H1 (cell line): ENCODE data around the gene LGALSL. TPM values are rescaled to one million over a fixed set of nuclear protein-coding genes. Genes with fewer than 3 reads are reported as not detected.

Experiments
- CTCF ChIA-PET: fragments of 300-600 bp; sonication (Branson Sonifier 250); formaldehyde crosslinking; loops from one replicate; lab custom pipeline; 2021; ENCODE audit not compliant: partially characterized antibody; lab: Charles Lee
- POLR2A ChIA-PET: fragments of 300-600 bp; sonication (Branson Sonifier 250); formaldehyde crosslinking; loops from one replicate; lab custom pipeline; 2021; ENCODE audit warnings: inconsistent platforms; ENCODE audit not compliant: partially characterized antibody; lab: Charles Lee
- DNase-seq, 2 experiments: peaks; one replicate each; pipeline versions ENCODE4 v3.0.0 to v3.0.0-alpha.2; 2010 to 2022; ENCODE audit warnings: low spot score in 2 of 2, low read depth in 1 of 2, mixed read lengths in 1 of 2
- FAIRE-seq: peaks from 2 replicates; lab custom pipeline; 2011; peaks lifted over from hg19 to GRCh38; lab: Jason Lieb, UNC
- H2AFZ ChIP-seq: 2 replicates; pipeline ENCODE4 v1.8.1; 2012; ENCODE audit warnings: low read length, inconsistent platforms
- H2AK5ac ChIP-seq: 2 replicates; pipeline ENCODE4 v1.6.1; 2013; ENCODE audit warnings: low read depth, low read length
- H2BK120ac ChIP-seq: replicated peaks from 2 replicates; pipeline ENCODE3; 2013; ENCODE audit warnings: low read depth, low read length, inconsistent platforms
- H2BK12ac ChIP-seq: 2 replicates; pipeline ENCODE4 v1.6.1; 2013; ENCODE audit warnings: low read depth, low read length
- H2BK15ac ChIP-seq: 2 replicates; pipeline ENCODE4 v1.6.1; 2013; ENCODE audit warnings: low read length
- H2BK20ac ChIP-seq: 2 replicates; pipeline ENCODE4 v1.6.1; 2013; ENCODE audit warnings: low read length
- H2BK5ac ChIP-seq: 2 replicates; pipeline ENCODE4 v1.6.1; 2013; ENCODE audit warnings: low read depth, low read length
- H3K14ac ChIP-seq: 2 replicates; pipeline ENCODE4 v1.6.1; 2013; ENCODE audit warnings: inconsistent platforms; ENCODE audit not compliant: insufficient read length
- H3K18ac ChIP-seq: 2 replicates; pipeline ENCODE4 v1.6.1; 2013; ENCODE audit warnings: low read length; ENCODE audit errors: extremely low read depth
- H3K23ac ChIP-seq: 2 replicates; pipeline ENCODE4 v1.6.1; 2013; ENCODE audit warnings: inconsistent platforms; ENCODE audit not compliant: insufficient read length
- H3K23me2 ChIP-seq: 2 replicates; pipeline ENCODE4 v1.6.1; 2013; ENCODE audit warnings: low read depth, low read length
- H3K27ac ChIP-seq: 2 replicates; pipeline ENCODE4 v1.6.1; 2011; ENCODE audit warnings: low read depth, low read length, inconsistent platforms
- H3K27me3 ChIP-seq, 4 experiments: replicated peaks in 1 of 4; 1 replicate in 1 of 4; 2 replicates in 3 of 4; pipeline versions ENCODE4 v1.6.1 to v1.8.1; 2011 to 2013; ENCODE audit warnings: low read length in 3 of 4, mild to moderate bottlenecking in 3 of 4, inconsistent platforms in 2 of 4, mixed read lengths in 2 of 4, moderate library complexity in 1 of 4; ENCODE audit not compliant: control insufficient read depth in 3 of 4, insufficient read depth in 3 of 4; ENCODE audit errors: extremely low read depth in 1 of 4
- H3K36me3 ChIP-seq, 4 experiments: 2 replicates each; pipeline versions ENCODE4 v1.6.1 to v1.8.1; 2011 to 2013; ENCODE audit warnings: mild to moderate bottlenecking in 4 of 4, low read length in 3 of 4, moderate library complexity in 2 of 4, control low read depth in 1 of 4, inconsistent platforms in 1 of 4; ENCODE audit not compliant: insufficient read depth in 4 of 4, control insufficient read depth in 2 of 4
- H3K4ac ChIP-seq: replicated peaks from 2 replicates; pipeline ENCODE3; 2013; ENCODE audit warnings: low read length, low read depth, mixed read lengths, inconsistent platforms; ENCODE audit not compliant: insufficient read length
- H3K4me1 ChIP-seq, 4 experiments: replicated peaks in 1 of 4; 1 replicate in 1 of 4; 2 replicates in 3 of 4; pipeline versions ENCODE4 v1.6.1 to v1.8.1; 2011 to 2013; ENCODE audit warnings: low read length in 3 of 4, inconsistent platforms in 2 of 4, mixed read lengths in 1 of 4; ENCODE audit not compliant: insufficient read depth in 4 of 4, control insufficient read depth in 3 of 4
- H3K4me2 ChIP-seq, 2 experiments: 2 replicates each; pipeline versions ENCODE4 v1.6.1 to v1.8.1; 2011 to 2013; ENCODE audit warnings: low read depth in 2 of 2, low read length in 2 of 2, control low read depth in 1 of 2, inconsistent platforms in 1 of 2, mild to moderate bottlenecking in 1 of 2; ENCODE audit not compliant: insufficient read depth in 1 of 2
- H3K4me3 ChIP-seq, 4 experiments: fragments of 200-600, 300-600 bp in 1 of 4; sonication (generic), shearing (Covaris generic), sonication (Bioruptor Twin) in 1 of 4; 2 replicates each; pipeline versions ENCODE4 v1.5.1 to v1.8.1; 2011 to 2016; ENCODE audit warnings: low read length in 4 of 4, low read depth in 3 of 4, control low read depth in 2 of 4, inconsistent platforms in 2 of 4, mild to moderate bottlenecking in 2 of 4, mixed read lengths in 1 of 4, moderate library complexity in 1 of 4; ENCODE audit not compliant: insufficient read depth in 2 of 4; ENCODE audit errors: extremely low read depth in 1 of 4
- H3K56ac ChIP-seq: replicated peaks from 2 replicates; pipeline ENCODE3; 2013; ENCODE audit warnings: low read depth, mild to moderate bottlenecking, mixed read lengths, low read length, inconsistent platforms; ENCODE audit not compliant: insufficient read length
- H3K79me1 ChIP-seq: 2 replicates; pipeline ENCODE4 v1.6.1; 2013; ENCODE audit warnings: low read depth, low read length, control low read depth
- H3K79me2 ChIP-seq, 2 experiments: 2 replicates each; pipeline versions ENCODE4 v1.6.1 to v1.8.1; 2012 to 2013; ENCODE audit warnings: low read length in 2 of 2, mild to moderate bottlenecking in 2 of 2, inconsistent platforms in 1 of 2; ENCODE audit not compliant: insufficient read depth in 2 of 2, control insufficient read depth in 1 of 2
- H3K9ac ChIP-seq, 4 experiments: replicated peaks in 1 of 4; 1 replicate in 1 of 4; 2 replicates in 3 of 4; pipeline versions ENCODE4 v1.6.1 to v1.8.1; 2011 to 2013; ENCODE audit warnings: low read depth in 3 of 4, low read length in 3 of 4, control low read depth in 2 of 4, mild to moderate bottlenecking in 2 of 4, moderate library complexity in 2 of 4, inconsistent platforms in 1 of 4; ENCODE audit errors: extremely low read depth in 1 of 4
- H3K9me3 ChIP-seq, 2 experiments: 2 replicates each; pipeline versions ENCODE4 v1.6.1 to v1.8.1; 2012 to 2013; ENCODE audit warnings: mild to moderate bottlenecking in 2 of 2, moderate library complexity in 2 of 2, control low read depth in 1 of 2, inconsistent platforms in 1 of 2, low read depth in 1 of 2, low read length in 1 of 2, mixed read lengths in 1 of 2; ENCODE audit not compliant: insufficient read depth in 2 of 2
- H4K20me1 ChIP-seq, 2 experiments: replicated peaks in 1 of 2; 2 replicates each; pipeline versions ENCODE3 to v1.8.1; 2011 to 2013; ENCODE audit warnings: inconsistent platforms in 2 of 2, low read length in 2 of 2, mild to moderate bottlenecking in 1 of 2; ENCODE audit not compliant: insufficient read depth in 2 of 2, control insufficient read depth in 1 of 2
- H4K5ac ChIP-seq: 2 replicates; pipeline ENCODE4 v1.6.1; 2013; ENCODE audit warnings: low read length, low read depth, mixed read lengths, inconsistent platforms; ENCODE audit not compliant: insufficient read length
- H4K8ac ChIP-seq: 2 replicates; pipeline ENCODE4 v1.8.0; 2013; ENCODE audit warnings: mild to moderate bottlenecking, moderate library complexity, low read length, inconsistent platforms; ENCODE audit not compliant: insufficient read depth; ENCODE audit errors: extremely low read depth
- H4K91ac ChIP-seq: replicated peaks from 2 replicates; pipeline ENCODE3; 2013; ENCODE audit warnings: low read length, mixed read lengths, inconsistent platforms; ENCODE audit not compliant: insufficient read length
- ASH2L ChIP-seq: fragments of 200-600, 300-600 bp; sonication (generic); IDR thresholded peaks from one replicate; pipeline ENCODE4 v1.7.1; 2017; ENCODE audit warnings: low read length
- BCL11A ChIP-seq, 2 experiments: IDR thresholded peaks; one replicate each; pipeline ENCODE4 v1.6.1; 2011; ENCODE audit warnings: low read depth in 2 of 2, low read length in 2 of 2, mild to moderate bottlenecking in 2 of 2
- CBX8 ChIP-seq: fragments of 300-800, 300-1000 bp; sonication (generic); IDR thresholded peaks from 2 replicates; pipeline ENCODE4 v1.7.1; 2016; ENCODE audit warnings: low read depth, low read length, borderline replicate concordance
- CEBPB ChIP-seq: IDR thresholded peaks from 2 replicates; pipeline ENCODE4 v1.6.1; 2012; ENCODE audit warnings: low read depth, low read length
- CHD1 ChIP-seq: IDR thresholded peaks from 2 replicates; pipeline ENCODE4 v1.6.1; 2012; ENCODE audit warnings: low read depth, low read length, improper control_type of control experiment
- CREB1 ChIP-seq: IDR thresholded peaks from 2 replicates; pipeline ENCODE4 v1.6.1; 2012; ENCODE audit warnings: inconsistent platforms
- RAD21 ChIP-seq, 2 experiments: IDR thresholded peaks in 1 of 2; conservative IDR thresholded peaks in 1 of 2; 2 replicates each; pipeline ENCODE4 v1.6.1; 2011; ENCODE audit warnings: low read depth in 2 of 2, low read length in 2 of 2, improper control_type of control experiment in 1 of 2, inconsistent platforms in 1 of 2, mild to moderate bottlenecking in 1 of 2, moderate library complexity in 1 of 2
- RBBP5 ChIP-seq: IDR thresholded peaks from 2 replicates; pipeline ENCODE4 v1.7.1; 2012; ENCODE audit warnings: low read depth, mild to moderate bottlenecking, inconsistent platforms, low read length, moderate library complexity, borderline replicate concordance
- RFX5 ChIP-seq: IDR thresholded peaks from 2 replicates; pipeline ENCODE4 v1.6.1; 2011; ENCODE audit warnings: low read depth, low read length, improper control_type of control experiment, borderline replicate concordance
- RXRA ChIP-seq: IDR thresholded peaks from 2 replicates; pipeline ENCODE4 v1.6.1; 2011; ENCODE audit warnings: low read depth, mild to moderate bottlenecking, low read length, moderate library complexity; ENCODE audit not compliant: insufficient read depth
- SAP30 ChIP-seq: fragments of 300-600 bp; sonication (generic); IDR thresholded peaks from 2 replicates; pipeline ENCODE4 v1.7.1; 2012; ENCODE audit warnings: low read length, moderate library complexity, mild to moderate bottlenecking, inconsistent platforms; ENCODE audit not compliant: insufficient read depth, insufficient replicate concordance
- SIN3A ChIP-seq, 2 experiments: IDR thresholded peaks in 1 of 2; conservative IDR thresholded peaks in 1 of 2; 2 replicates each; pipeline ENCODE4 v1.6.1; 2011 to 2012; ENCODE audit warnings: low read length in 2 of 2, improper control_type of control experiment in 1 of 2, low read depth in 1 of 2, mild to moderate bottlenecking in 1 of 2
- SP2 ChIP-seq: IDR thresholded peaks from 2 replicates; pipeline ENCODE4 v1.6.1; 2012; ENCODE audit warnings: mild to moderate bottlenecking, low read length, inconsistent platforms
- TEAD4 ChIP-seq: IDR thresholded peaks from 2 replicates; pipeline ENCODE4 v1.6.1; 2012; ENCODE audit warnings: low read depth, low read length, inconsistent platforms, mixed read lengths
- WGBS, 2 experiments: shearing (Covaris generic) in 1 of 2; methylation state at CpG; one replicate each; pipeline versions ENCODE4 v1.1.6 to v1.1.7; 2013 to 2015; ENCODE audit warnings: low lambda C conversion rate in 2 of 2, mixed read lengths in 2 of 2, inconsistent platforms in 1 of 2, low coverage in 1 of 2, missing lambda C conversion rate in 1 of 2; ENCODE audit not compliant: insufficient replicate concordance in 2 of 2, insufficient coverage in 1 of 2, insufficient read length in 1 of 2; ENCODE audit errors: extremely low coverage in 1 of 2, missing lambda C conversion rate in 1 of 2; 5-methylcytosine and 5-hydroxymethylcytosine counted together
- polyA plus RNA-seq, 7 experiments: library from polyadenylated mRNA; depleted of rRNA in 3 of 7; stranded (reverse) in 5 of 7; unstranded in 2 of 7; fragments of >200 nt in 5 of 7; fragments of 200-250 nt in 2 of 7; gene quantifications; 1 replicate in 5 of 7; 2 replicates in 1 of 7; 4 replicates in 1 of 7; pipeline versions ENCODE4 v1.2.1 to v1.2.3, GENCODE V29; 2011 to 2013; ENCODE audit warnings: missing spikeins in 2 of 7, mixed read lengths in 2 of 7
- total RNA-seq: library from RNA; stranded (reverse); fragmentation: NEBNext Ultra II Directional; extraction: Animal tissue kit (Norgen Biotek cat#: 25700); gene quantifications from 2 replicates; pipeline ENCODE4 v1.2.1, GENCODE V29; 2021

The LGALSL gene
- total and polyA plus RNA-seq, 2 of the 8 experiments (the other 6 are each of a cell fraction or from before 2014, with no cell fraction given): 13.6 to 32.3 TPM

- DNase-seq (no peak), FAIRE-seq (no peak)
- no peak overlapping the region for H3K18ac ChIP-seq
- no peak overlapping the region for H3K27ac ChIP-seq
- H2AFZ ChIP-seq: no peak overlapping the region
- H4K5ac ChIP-seq: no peak overlapping the region
- no peak overlapping the region for H2BK5ac ChIP-seq
- POLR2A ChIA-PET: no interaction called here
- H3K36me3 ChIP-seq: no peaks in the 10 kb centered on the region
- peaks cover 0 to 2% (median 0%) of the 10 kb centered on the region in 4 experiments; a peak in 1 of 7 replicates for H3K4me1 ChIP-seq
- H3K4ac ChIP-seq: no peak overlapping the region
- no peaks in the 10 kb centered on the region for H3K79me2 ChIP-seq
- H3K27me3 ChIP-seq: no peaks in the 10 kb centered on the region
- no peaks in the 10 kb centered on the region for H3K79me1 ChIP-seq
- peaks cover 0 to 1% of the 10 kb centered on the region in 2 experiments for H4K20me1 ChIP-seq
- H2AK5ac ChIP-seq: no peak overlapping the region
- no peak overlapping the region for H3K4me3 ChIP-seq
- no peak overlapping the region for H3K56ac ChIP-seq
- no peak overlapping the region for H2BK12ac ChIP-seq
- no peak overlapping the region for H3K9ac ChIP-seq
- H3K23me2 ChIP-seq: no peaks in the 10 kb centered on the region
- H3K9me3 ChIP-seq: no peaks in the 10 kb centered on the region
- no peak overlapping the region for H2BK20ac ChIP-seq
- no peak overlapping the region for H3K23ac ChIP-seq
- no peak overlapping the region for H3K4me2 ChIP-seq
- CTCF ChIA-PET: interaction anchor here (1.4 kb wide), 1 partner anchor 14 kb away, joined by 5 read pairs; no protein-coding TSS in a partner anchor
- 85% methylated on average over 1 of the region's 1 CpG; no CpG with 5 or more reads in 1 of the 2 experiments for WGBS, 2 experiments
- H4K91ac ChIP-seq: no peak overlapping the region
- H2BK120ac ChIP-seq: no peak overlapping the region
- no peak overlapping the region for H2BK15ac ChIP-seq
- no peak overlapping the region for H4K8ac ChIP-seq
- H3K14ac ChIP-seq: no peak overlapping the region
- TF ChIP-seq RXRA (no peak), RAD21 (IDR thresholded peaks at IDR 0.05 in 1 of 2, conservative IDR thresholded peaks at IDR 0.05 in 1 of 2; ENCODE audit: low read depth in 2 of 2, low read length in 2 of 2) (no peak), ASH2L (no peak), CEBPB (no peak), SP2 (no peak), TEAD4 (no peak), BCL11A (IDR thresholded peaks at IDR 0.05; ENCODE audit: low read depth in 2 of 2, low read length in 2 of 2) (no peak), CBX8 (no peak), CHD1 (no peak), RBBP5 (no peak), SAP30 (no peak), RFX5 (no peak), CREB1 (no peak), SIN3A (conservative IDR thresholded peaks at IDR 0.05 in 1 of 2, IDR thresholded peaks at IDR 0.05 in 1 of 2; ENCODE audit: low read depth in 1 of 2, low read length in 2 of 2) (no peak)
Measured at GRCh38 chr2:64422466-64422865, 31.5 kb upstream of the LGALSL start.
